Activated CD8-positive, alpha-beta memory T cell treated with anti-CD3 and anti-CD28 coated beads for 4 hours (primary cell): ENCODE results near the gene ARHGEF25.
"Not testable (repeated sequence)": the region's sequence is repeated elsewhere in the genome, so short reads cannot be mapped to it uniquely, and the experiment has no call there.

Experiments used
- DNase-seq, 2 donors: peaks; one replicate each; pipeline ENCODE4 v3.0.0-alpha.2; 2020; ENCODE audit warnings: low read depth in 2 of 2

The ARHGEF25 gene

DNA sequence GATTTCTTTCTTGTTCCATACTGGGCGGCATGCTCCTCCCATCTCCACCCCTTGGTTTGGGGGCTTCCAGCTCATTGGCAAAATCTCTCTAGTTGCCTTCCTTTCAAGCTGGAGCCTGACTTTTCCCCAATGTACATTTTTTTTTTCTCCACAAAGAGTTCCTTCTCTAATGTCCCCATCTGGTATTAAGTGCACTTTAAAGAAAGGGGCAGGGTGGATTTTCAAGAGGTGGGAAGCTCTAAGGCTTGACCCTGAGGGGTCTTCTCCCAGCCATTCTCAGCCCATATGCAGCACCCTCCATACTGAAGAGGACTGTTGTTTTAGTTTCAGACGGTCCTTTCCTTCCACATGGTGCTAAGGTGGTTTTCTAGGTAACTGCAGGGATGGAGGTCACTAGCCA is 26.1 kb upstream of the ARHGEF25 start:
- DNase-seq, result no peak

- DNase-seq, result no peak
Measured at GRCh38 chr12:57586128-57586527, 25.1 kb upstream of the ARHGEF25 start.

GRCh38 chr12:57586832-57587429 is 24.3 kb upstream of the ARHGEF25 start:
- DNase-seq, result no peak

DNA sequence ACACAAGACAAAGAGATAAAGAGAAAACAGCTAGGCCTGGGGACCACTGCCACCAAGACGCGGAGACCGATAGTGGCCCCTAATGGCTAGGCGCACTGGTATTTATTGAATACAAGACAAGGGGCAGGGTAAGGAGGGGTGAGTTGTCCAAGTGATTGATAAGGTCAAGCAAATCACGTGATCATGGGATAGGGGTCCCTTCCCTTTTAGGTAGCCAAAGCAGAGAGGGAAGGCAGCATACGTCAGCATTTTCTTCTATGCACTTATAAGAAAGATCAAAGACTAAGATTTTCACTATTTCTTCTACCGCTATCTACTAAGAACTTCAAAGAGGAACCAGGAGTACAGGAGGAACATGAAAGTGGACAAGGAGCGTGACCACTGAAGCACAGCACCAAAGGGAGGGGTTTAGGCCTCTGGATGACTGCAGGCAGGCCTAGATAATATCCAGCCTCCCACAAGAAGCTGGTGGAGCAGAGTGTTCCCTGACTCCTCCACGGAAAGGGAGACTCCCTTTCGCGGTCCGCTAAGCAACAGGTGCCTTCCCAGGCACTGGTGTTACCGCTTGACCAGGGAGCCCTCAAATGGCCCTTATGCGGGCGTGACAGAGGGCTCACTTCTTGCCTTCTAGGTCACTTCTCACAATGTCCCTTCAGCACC is 22.2 kb upstream of the ARHGEF25 start:
- DNase-seq, result not testable (repeated sequence)

DNA sequence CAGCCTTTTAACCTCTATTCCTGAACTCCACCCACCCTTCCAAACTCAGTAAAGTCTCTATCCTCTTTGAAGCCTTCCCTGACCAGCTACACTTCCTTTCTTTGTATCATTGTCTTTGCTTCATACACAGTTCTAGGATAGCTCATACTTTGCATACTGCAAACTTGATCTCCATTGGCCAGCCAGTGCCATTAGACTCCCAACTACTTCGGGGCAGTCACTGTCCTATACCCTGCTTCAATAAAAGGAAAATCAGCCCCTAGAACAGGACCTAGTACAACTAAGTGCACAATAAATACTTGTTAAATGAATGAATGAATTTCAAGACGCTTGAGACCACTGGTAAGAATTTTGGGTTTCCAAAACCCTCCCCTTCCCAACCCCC is 20.8 kb upstream of the ARHGEF25 start:
- DNase-seq, result no peak

DNA sequence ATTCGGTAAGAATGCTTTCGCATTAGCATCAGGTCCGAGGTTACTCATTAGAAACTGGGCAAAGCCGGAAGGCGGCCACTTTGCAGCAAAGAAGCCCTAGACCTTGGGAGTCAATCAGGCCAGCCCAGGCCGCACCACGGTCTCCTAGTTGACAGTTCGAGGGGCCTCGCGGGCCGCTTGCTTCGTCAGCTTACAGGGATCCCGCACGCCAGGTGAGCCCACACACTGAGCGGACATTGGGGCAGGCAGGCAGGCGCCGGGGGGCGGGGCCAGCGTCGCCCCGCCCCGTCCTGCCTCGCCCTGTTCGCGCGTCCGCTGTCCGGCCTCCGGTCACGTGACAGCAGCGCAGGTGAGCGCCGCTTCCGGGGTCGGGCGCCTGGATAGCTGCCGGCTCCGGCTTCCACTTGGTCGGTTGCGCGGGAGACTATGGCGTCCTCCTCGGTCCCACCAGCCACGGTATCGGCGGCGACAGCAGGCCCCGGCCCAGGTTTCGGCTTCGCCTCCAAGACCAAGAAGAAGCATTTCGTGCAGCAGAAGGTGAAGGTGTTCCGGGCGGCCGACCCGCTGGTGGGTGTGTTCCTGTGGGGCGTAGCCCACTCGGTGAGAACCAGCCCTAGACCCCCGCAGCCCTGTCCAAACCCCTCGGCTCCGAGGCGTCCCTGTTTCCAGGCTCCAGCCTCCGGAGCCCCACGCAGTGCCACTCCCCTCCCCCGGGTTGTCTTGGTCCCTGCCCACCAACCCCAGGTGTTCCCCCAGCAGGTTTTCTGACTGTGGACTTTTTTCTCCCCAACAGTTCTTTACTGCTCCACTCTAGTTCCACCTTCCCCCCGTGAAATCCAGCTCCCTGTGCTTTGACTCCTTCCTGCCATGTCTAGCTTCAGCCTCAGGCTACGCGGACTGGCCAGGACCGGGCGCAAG is 20.1 kb upstream of the ARHGEF25 start, which contains the start of gene PIP4K2C:
Gene PIP4K2C, plus strand, starts transcription at position 329 of the 918 bp plus-strand sequence. Its CDS starts 98 bp downstream, at position 427.
- peak; percentile 41 to 52 for DNase-seq

GRCh38 chr12:57591782-57592325 is 19.4 kb upstream of the ARHGEF25 start:
- DNase-seq, result no peak

GRCh38 chr12:57592551-57593165 is 18.6 kb upstream of the ARHGEF25 start:
- no peak for DNase-seq

- DNase-seq, result no peak
Measured at GRCh38 chr12:57593187-57593586, 18.0 kb upstream of the ARHGEF25 start.

DNA sequence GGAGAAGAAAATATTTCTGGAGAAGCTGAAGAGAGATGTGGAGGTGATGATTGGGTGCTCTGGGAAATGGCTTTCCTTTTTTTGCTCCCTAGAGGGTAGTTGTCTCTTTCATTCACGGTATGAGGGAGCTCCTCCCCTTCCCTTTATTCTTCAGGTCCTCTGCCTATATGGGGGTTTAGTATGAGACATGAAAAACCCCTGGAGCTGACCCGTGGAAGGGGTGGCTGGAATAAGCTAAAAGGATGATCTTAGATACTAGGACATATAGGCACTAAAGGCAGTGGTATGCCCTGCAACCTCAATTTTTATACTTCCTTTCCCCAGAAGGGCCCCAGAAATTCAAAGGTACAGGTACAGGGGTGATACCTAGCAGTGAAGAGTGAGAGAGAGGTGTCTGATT is 10.8 kb upstream of the ARHGEF25 start:
- no peak for DNase-seq

DNA sequence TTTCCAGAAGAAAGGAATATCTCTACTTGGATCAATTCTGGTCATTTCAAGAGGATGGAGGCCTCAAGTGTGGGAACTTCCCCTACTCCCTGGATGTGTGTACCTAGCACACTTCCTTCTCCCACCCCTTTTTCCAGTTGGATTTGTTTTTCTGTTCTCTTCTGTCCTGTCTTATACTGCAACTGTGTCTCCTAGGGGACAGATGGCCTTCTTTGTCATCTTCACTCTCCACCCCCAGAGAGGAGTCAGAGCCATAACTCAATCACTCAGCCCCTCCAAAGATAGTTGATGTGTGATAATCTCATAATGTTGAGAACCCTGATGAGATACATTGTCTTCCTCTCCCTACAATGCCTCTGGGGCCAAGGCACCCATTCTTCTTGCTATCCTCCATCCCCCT is 8.7 kb upstream of the ARHGEF25 start:
- DNase-seq, result no peak

GRCh38 chr12:57603324-57603723 is 7.9 kb upstream of the ARHGEF25 start:
- DNase-seq, result no peak

- DNase-seq, result no peak
Measured at GRCh38 chr12:57603815-57604453, 7.3 kb upstream of the ARHGEF25 start.

- DNase-seq, result no peak
Measured at GRCh38 chr12:57604454-57604991, 6.7 kb upstream of the ARHGEF25 start, which contains the start of gene DTX3. DTX3 (plus strand) TSS chr12:57604824; CDS start chr12:57606518, 1,694 bp downstream.

- DNase-seq, result no peak
Measured at GRCh38 chr12:57604992-57605810, 6.0 kb upstream of the ARHGEF25 start.

DNA sequence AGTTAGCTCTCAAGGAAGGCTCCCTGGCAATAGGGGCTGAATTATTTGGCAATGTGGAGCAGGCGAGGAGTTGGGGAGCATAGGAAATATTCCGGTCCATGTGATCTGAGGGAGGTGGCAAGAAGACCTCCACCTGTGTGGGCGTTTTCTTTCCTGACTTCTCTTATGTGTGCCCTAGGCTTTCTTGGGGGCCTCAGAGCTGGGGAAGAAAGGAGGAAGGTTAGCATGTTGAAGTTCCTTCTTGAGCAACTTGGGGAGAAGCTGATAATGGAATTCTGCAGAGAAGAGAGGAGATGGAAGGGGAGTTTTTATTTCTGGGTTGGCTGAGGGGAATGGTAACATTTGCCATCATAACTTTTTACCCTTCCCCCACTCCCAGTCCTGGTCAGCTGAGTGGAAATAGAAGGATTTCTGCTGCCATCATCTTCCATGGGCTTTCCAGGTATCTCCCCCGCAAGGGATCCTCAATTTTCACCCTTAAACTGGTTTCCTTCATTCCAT is 5.4 kb upstream of the ARHGEF25 start:
- no peak for DNase-seq

DNA sequence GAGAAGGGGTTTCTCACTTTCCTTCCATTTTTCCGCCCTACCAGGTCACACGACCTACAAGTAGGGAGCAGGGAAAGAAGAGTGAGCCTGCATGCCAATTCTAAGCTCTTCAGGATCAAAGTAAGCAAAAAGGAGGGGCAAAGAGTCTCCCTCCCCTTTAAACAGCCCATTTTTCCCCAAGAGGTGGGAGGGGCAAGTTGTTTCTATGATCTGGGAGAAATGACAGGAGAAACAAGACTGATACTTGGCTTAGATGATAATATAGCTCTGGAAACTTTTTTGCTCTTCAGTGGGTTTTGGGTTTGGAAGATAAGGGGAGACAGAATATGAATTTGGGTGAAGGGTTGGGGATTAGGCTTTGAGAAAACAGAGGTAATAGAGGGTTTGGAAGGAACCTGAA is 4.8 kb upstream of the ARHGEF25 start:
- no peak for DNase-seq

- no peak for DNase-seq
Measured at GRCh38 chr12:57606821-57607220, 4.4 kb upstream of the ARHGEF25 start.

- no peak for DNase-seq
Measured at GRCh38 chr12:57607958-57608663, 3.1 kb upstream of the ARHGEF25 start.
